Right kidney (tissue), 1 donor: ENCODE measurements around the gene ATF1.
"Not testable (repeated sequence)": the region's sequence is repeated elsewhere in the genome, so short reads cannot be mapped to it uniquely, and the experiment has no call there.

Experiments used
- DNase-seq: peaks from one replicate; pipeline ENCODE4 v3.0.0-alpha.2; 2016

ATF1 gene

GRCh38 chr12:50799908-50800307 lies 36.0 kb downstream of the ATF1 start:
- DNase-seq = no peak

- DNase-seq = no peak
Observed at GRCh38 chr12:50803230-50803875, 39.5 kb downstream of the ATF1 start.

- no peak for DNase-seq
Observed at GRCh38 chr12:50806176-50806575, 42.3 kb downstream of the ATF1 start.

GRCh38 chr12:50809131-50809530 lies 45.2 kb downstream of the ATF1 start:
- DNase-seq = not testable (repeated sequence)

- DNase-seq = not testable (repeated sequence)
Observed at GRCh38 chr12:50814921-50815320, 51.0 kb downstream of the ATF1 start.

- no peak for DNase-seq
Observed at GRCh38 chr12:50820177-50820576, 56.3 kb downstream of the ATF1 start.

GRCh38 chr12:50822082-50822481 lies 58.2 kb downstream of the ATF1 start:
- no peak for DNase-seq

- not testable (repeated sequence) for DNase-seq
Observed at GRCh38 chr12:50823724-50824123, 59.8 kb downstream of the ATF1 start.

GRCh38 chr12:50824914-50825313 lies 61.0 kb downstream of the ATF1 start:
- DNase-seq = no peak

GRCh38 chr12:50825372-50825838 lies 61.5 kb downstream of the ATF1 start:
- DNase-seq = peak; percentile 11

GRCh38 chr12:50828121-50828520 lies 64.2 kb downstream of the ATF1 start:
- DNase-seq = no peak

GRCh38 chr12:50828886-50829285 lies 65.0 kb downstream of the ATF1 start:
- no peak for DNase-seq

GRCh38 chr12:50833801-50834200 lies 69.9 kb downstream of the ATF1 start:
- DNase-seq = not testable (repeated sequence)

GRCh38 chr12:50839042-50839441 lies 75.1 kb downstream of the ATF1 start:
- no peak for DNase-seq

GRCh38 chr12:50840809-50841487 lies 77.0 kb downstream of the ATF1 start:
- no peak for DNase-seq

GRCh38 chr12:50841716-50842531 lies 78.0 kb downstream of the ATF1 start:
- no peak for DNase-seq

- DNase-seq = peak; percentile 72
Observed at GRCh38 chr12:50842637-50843493, 79.0 kb downstream of the ATF1 start, which contains the start of gene TMPRSS12. TSS of gene TMPRSS12 (plus strand) at chr12:50842926. CDS start at chr12:50842965, 39 bp downstream.

- DNase-seq = no peak
Observed at GRCh38 chr12:50845021-50845647, 81.2 kb downstream of the ATF1 start.

GRCh38 chr12:50848963-50849362 lies 85.1 kb downstream of the ATF1 start:
- no peak for DNase-seq

- DNase-seq = not testable (repeated sequence)
Observed at GRCh38 chr12:50855218-50855617, 91.3 kb downstream of the ATF1 start.

GRCh38 chr12:50855679-50856078 lies 91.8 kb downstream of the ATF1 start:
- DNase-seq = not testable (repeated sequence)
